ENCODE measurements around the gene MBTD1. TPM values are rescaled to one million over a fixed set of nuclear protein-coding genes. Genes with fewer than 3 reads are reported as not detected.

Gene MBTD1
- total and polyA plus RNA-seq, 9 of the 15 experiments (the other 6 are each of a cell fraction or from before 2014, with no cell fraction given) = 2.1 to 26.3 (median 13.3) TPM

- no peak for TF ChIP-seq MEF2A (IDR thresholded peaks at IDR 0.05; ENCODE audit: control insufficient read depth, low read depth, low read length)
- TF ChIP-seq FOXO4 (CRISPR knock-in tag; IDR thresholded peaks at IDR 0.05) = no peak
- TF ChIP-seq PHTF2 (CRISPR knock-in tag; IDR thresholded peaks at IDR 0.05) = no peak
- no peak for TF ChIP-seq STAT6 (CRISPR knock-in tag; IDR thresholded peaks at IDR 0.05)
- no peak for TF ChIP-seq KAT8 (IDR thresholded peaks at IDR 0.05; ENCODE audit: low read depth)
- TF ChIP-seq GTF2A2 (tag; IDR thresholded peaks at IDR 0.05) = no peak
- no peak for TF ChIP-seq STAT5B (CRISPR knock-in tag; IDR thresholded peaks at IDR 0.05)
- TF ChIP-seq TRIM25 (IDR thresholded peaks at IDR 0.05; ENCODE audit: borderline replicate concordance) = no peak
- TF ChIP-seq NFXL1 (CRISPR knock-in tag; IDR thresholded peaks at IDR 0.05) = no peak
- TF ChIP-seq PRMT5 (CRISPR knock-in tag; IDR thresholded peaks at IDR 0.05) = no peak
- TF ChIP-seq ZBTB17 (CRISPR knock-in tag; IDR thresholded peaks at IDR 0.05) = no peak
- no peak for TF ChIP-seq NCOA4 (IDR thresholded peaks at IDR 0.05; ENCODE audit: partially characterized antibody)
- no peak for TF ChIP-seq NEUROD1 (IDR thresholded peaks at IDR 0.05; ENCODE audit: borderline replicate concordance, low read depth, low read length, partially characterized antibody)
- TF ChIP-seq LEF1 (IDR thresholded peaks at IDR 0.05) = peak; percentile 46; the same call in 1 of the 2 replicates
- TF ChIP-seq SMARCC2 (IDR thresholded peaks at IDR 0.05; ENCODE audit: low read depth) = no peak
Measured at GRCh38 chr17:51258756-51259563, 889 bp downstream of the MBTD1 start (continued).
